Measurements from ENCODE around the gene HSD3B7.
A peak's percentile ranks its signal among the peaks of the same experiment; 100 is the strongest.
"Not testable (repeated sequence)": the region's sequence is repeated elsewhere in the genome, so short reads cannot be mapped to it uniquely, and the experiment has no call there.

HSD3B7 gene

DNA sequence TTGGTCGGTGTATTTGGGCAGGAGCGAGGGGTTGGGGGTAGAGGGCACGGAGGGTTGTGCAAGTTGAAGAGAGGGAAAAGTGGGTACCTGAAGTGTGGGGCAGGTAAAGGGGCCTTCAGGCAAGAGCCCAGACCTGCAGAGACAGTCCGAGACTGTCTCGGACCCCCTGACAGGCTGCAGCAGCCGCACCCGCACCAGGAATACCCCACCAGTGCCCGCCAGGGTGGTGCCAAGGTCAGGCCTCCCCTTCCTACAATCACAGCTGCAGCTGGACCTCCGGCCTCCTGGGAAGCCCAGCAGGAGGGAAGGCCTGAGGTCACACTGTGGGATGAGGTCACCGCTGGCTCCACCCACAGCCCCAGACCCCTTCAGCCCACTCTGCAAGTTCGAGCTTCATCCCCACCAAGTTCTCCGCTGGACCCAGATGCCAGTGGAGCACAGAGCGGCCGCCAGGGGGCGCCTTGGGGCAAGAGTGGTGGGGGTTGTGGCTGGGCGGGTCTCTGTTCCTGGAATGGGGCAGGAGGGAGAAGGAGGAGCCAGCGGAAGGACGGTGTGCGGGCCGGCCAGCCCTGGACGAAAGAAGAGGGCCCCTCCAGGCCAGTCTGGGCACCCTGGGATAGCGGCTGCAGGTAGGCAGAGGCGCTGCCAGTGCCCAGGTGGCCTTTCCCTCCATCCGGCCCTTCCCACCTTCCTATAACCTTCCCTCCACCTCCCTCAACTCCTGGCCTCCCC lies at the start of gene HSD3B7:
Gene HSD3B7 (plus strand): TSS at position 539 of the 732 bp plus-strand sequence. CDS start 452 bp downstream, outside the sequence.
- DNase-seq (ENCODE audit: low read depth), result peak; percentile 70

DNA sequence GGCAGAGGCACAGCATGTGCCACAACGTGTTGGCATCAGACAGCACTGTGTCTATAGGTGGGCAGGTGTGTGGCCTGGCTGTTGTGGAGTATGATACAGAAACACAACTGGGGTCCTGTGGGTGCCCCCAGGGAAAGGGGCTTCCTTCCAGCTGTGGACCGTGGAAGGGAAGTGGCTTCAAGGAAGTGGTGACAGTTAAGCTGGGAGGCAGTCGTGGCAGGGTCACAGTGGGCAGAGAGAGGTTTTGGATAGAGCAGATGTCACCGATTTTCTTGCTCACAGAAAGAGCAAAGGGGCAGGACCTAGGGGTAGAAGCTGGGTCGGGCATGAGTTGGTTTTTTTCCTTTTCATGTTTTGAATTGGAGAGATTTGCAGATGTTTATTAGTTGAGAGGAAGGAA lies 47.3 kb upstream of the HSD3B7 start:
- DNase-seq (ENCODE audit: low read depth), result no peak

DNA sequence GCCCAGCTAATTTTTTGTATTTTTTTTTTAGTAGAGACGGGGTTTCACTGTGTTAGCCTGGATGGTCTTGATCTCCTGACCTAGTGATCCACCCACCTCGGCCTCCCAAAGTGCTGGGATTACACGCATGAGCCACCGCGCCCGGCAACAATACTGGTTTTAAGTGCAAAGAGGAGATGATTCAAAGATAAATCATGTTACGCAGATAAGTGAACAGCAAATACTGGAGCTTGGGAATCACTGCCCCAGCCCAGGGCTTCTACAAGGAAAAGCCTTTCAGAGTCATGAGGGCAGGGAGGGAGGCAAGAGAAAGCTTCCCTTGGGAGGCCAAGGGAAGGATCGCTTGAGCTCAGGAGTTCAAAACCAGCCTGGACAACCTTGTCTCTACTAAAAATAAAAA lies 45.4 kb upstream of the HSD3B7 start:
- not testable (repeated sequence) for DNase-seq (ENCODE audit: low read depth)

DNA sequence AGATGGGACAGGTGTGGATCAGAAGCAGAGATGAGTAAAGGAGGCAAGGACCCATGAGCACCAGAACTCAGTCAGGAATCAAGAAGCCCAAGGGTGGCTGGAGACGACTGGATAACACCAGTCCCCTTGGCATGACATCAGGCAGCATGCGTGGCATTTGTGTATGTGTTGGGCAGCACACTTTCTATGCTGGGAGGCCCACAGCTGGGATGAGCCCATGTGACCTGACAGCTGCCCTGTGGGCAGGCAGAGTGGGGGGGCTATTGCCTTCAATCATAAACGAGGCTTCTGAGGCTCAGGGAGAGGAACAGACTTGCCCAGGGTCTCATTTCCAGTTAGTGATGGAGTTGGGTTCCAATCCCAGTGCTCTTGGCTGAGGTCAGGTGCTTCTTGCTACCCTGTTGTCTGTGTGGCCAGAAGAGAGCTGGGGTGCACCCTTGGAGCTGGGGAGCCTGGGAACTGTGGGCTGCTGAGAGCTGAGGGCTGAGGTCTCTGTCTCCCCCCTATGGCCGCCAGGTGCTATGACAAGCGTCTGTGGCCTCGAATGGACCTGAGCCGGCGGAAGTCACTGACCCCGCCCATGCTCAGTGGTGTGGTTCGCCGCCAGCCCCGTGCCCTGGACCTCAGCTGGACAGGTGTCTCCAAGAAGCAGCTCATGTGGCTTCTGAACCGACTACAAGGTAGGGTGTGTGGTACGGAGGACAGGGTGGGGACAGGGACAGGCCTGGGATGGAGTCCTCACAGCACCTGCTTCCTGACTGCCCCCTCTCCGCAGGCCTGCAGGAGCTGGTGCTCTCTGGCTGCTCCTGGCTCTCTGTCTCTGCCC lies 43.2 kb upstream of the HSD3B7 start:
- DNase-seq (ENCODE audit: low read depth), result peak; percentile 39

DNA sequence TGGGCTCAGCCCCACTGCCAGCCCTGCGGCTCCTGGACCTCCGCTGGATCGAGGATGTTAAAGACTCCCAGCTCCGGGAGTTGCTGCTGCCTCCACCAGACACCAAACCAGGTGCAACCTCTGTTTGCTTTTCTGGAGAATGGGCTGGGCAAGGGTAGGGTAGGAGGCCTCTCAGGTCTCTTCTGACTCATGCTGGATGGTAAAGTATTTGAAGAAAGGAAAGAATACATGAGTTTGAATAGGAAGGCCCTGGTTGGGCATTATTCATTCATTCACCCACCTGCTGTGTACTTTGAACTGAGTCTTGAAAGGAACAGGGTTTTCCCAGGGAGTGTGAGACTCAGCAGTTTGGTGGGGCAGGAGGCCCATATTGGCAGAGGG lies 42.6 kb upstream of the HSD3B7 start:
- no peak for DNase-seq (ENCODE audit: low read depth)

DNA sequence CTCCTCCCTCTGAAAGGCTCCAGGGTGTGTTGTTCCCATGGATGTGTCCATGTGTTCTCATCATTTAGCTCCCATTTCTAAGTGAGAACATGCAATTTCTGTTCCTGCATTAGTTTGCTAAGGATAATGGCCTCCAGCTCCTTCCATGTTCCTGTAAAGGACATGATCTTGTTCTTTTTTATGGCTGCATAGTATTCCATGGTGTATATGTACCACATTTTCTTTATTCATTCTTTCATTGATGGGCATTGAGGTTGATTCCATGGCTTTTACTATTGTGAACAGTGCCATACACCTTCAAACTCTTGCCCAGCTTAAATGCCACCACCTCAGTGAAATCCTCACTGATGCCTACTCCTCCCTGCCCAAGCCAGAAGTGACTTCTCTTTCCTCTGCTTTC lies 40.7 kb upstream of the HSD3B7 start:
- no peak for DNase-seq (ENCODE audit: low read depth)

DNA sequence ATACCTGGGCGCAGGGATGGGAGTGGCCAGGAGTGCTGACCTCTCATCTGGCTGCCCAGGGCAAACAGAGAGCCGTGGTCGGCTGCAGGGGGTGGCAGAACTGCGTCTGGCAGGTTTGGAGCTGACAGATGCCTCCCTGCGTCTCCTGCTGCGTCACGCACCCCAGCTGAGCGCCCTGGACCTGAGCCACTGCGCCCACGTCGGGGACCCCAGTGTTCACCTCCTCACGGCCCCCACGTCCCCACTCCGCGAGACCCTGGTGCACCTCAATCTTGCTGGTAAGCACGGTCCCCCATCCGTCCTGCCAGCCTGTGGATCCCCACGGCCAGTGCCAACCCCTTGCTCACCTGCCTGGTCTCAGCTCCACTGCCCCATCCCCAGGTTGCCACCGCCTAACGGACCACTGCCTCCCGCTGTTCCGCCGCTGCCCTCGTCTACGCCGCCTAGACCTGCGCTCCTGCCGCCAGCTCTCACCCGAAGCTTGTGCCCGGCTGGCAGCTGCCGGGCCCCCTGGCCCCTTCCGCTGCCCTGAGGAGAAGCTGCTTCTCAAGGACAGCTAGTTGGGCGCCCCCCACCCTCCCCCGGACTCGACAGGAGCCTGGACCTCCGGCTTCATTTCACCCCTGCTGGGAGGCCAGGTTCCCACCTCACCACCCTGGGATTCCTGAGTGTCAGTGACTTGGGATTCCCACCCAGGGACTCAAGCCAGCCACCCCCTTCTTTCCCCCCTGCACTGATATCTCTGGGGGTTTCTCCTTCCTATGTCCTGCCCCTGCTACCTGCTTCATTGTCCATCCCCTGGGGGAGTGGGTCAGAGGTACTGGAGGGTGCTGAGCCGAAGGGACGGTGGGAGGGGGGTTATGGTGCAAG lies 38.1 kb upstream of the HSD3B7 start:
- no peak for DNase-seq (ENCODE audit: low read depth)

DNA sequence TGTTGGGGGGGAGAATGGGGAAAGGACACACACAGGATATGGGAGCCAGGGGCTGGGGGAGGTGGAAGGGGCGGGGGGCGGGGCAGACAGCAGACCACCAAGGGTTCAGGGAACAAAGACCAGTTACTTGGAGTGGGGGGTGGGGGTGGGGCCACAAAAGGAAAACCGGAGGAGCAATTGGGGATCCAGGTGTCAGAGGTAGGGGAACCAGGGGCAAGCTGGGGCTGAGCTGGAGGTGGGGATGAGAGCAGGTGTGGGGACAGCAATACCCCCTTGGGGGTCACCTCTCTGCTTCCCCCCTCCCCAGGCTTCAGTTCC lies 37.5 kb upstream of the HSD3B7 start:
- DNase-seq (ENCODE audit: low read depth), result no peak

DNA sequence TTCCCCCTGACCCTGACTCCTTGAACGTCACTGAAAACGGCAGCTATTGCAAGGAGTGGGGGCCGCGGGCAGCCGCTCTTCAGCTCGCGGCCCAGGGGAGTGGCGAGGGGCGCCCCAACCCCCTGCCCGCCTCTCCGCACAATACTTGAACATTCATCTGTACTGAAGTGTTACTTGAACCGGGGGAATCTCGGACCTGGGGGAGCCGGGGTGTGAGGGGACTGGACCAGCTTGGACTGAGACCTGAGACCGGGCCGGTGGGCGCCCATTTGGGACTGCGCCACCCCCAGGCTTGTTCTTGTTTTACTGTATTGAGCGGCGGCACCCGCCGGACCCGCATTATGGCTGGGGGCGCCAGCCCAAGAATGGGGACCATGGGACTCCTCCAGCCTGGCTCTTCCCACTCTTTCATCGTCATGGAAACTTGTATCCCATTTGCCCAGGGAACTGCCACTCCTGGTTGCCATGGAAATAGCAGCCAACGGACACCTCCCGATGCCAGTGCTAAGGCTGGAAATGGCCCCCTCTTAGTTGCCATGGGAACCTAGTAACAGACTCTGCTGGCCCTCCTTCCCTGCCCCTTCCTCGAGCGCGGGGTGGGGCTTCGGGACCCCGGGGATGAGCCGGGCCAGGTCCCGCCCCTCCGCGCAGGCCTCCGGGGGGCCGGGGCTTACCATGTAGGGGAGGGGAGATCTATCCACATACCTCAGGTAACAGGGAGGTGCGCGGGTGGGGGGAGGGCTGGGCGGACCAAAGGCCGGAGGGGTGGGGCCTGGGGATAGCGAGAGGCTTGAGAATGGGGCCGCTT lies 36.9 kb upstream of the HSD3B7 start:
- no peak for DNase-seq (ENCODE audit: low read depth)

DNA sequence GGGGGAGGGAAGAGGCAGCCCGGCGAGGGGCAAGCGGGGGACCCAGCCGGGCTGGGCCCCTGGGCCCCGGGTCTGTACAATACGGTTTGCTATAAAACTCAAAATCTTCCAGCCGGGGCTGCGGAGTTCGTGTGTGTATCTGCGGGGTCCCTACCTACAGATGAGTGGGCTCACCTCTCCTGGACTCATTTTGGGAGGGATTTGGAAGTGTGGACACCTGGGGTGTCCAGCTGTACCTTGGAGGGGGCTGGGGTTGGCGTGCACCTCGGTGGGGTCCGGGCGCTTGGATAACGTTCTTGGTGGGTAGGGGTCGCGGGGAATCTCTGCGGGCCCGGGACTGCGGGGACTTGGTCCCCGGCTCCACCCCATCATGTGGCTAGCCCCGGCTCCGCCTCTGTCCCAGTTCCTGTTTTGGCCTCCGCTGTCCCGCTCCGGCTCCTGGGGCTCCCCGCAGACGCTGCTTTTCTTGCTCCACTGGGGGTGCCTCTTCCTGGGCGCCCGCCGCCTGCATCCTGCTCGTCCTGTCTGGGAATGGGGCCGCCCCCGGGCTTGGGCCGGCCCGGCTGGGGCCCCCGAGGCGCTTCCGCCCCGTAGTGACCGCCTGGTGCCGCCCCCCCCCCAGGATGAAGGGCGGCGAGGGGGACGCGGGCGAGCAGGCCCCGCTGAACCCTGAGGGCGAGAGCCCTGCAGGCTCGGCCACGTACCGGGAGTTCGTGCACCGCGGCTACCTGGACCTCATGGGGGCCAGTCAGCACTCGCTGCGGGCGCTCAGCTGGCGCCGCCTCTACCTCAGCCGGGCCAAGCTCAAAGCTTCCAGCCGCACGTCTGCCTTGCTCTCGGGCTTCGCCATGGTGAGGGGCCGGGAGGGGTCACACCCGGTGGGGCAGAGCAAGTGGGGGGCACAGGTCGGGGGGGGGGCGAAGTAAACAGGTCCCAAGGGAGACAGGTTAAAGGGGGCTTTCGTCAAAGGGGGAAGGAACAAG lies 36.0 kb upstream of the HSD3B7 start, which contains the start of gene ORAI3:
Gene ORAI3 (plus strand): TSS at position 402 of the 983 bp plus-strand sequence. CDS start 222 bp downstream, at position 624.
- DNase-seq (ENCODE audit: low read depth), result no peak

DNA sequence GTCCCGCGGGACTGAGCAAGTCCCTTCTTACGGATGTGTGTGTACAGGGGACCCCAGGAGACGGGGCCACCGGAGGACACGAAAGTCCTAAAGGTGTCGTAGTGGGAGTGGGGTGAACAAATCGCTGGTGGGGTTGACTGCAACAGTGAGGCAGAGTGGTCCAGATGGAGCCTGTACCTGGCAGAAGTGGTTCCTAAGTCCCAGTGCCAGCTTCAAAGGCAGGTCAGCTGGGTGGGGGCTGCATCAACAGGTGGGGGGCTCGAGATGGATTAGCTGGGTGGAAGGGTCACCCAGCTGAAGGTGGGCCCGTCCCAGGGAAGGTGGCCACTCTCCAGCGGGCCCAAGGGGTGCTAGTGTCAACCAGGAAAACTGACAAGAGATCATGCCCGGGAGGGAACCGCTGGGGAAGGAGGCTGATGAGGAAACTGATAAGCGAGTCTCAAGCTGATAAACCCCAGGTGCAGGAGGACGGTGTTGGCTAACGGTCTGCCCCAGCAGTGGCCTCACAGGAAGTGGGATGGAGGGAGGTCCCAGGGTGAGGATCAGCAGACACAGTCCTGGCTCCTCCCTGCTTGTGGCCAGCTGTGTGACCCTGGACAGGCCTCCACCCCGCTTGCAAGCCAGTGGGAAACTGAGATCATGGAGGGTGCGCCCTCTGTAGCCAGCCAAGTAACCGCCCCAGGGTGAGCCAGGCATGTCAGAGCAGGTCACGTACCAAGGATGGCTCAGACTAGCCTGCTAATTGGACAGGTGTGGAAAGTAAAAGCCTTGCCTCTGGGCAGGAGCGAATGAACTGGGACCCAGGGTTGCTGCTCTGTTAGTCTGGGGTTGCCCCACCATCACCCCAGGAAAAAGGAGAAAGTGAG lies 35.1 kb upstream of the HSD3B7 start:
- no peak for DNase-seq (ENCODE audit: low read depth)

DNA sequence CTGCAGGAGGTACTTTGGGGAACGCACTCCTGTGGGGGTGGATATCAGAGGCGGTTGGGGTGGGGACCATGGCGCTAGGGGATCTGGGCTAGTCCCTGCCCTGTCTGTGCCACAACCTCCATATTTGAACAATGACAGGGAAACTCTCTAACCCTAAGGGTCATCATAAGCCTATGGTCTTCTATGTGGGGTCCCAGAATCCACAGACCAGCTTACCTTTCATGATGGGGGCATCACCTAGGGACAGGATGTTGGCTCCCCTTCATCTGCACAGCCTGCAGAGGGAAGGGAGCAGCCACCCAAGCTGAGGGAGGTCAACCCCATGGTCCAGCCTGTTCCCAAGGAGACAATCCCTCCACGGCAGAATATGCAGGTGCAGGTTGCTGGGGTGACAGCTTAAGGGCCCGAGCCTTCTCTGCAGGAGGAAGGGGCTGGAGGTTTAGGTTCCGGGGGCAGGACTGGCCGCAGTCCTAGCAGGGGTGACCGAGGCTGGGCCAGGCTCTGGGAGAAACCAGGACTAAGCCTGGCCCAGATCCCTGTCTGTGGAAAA lies 34.4 kb upstream of the HSD3B7 start:
- no peak for DNase-seq (ENCODE audit: low read depth)

DNA sequence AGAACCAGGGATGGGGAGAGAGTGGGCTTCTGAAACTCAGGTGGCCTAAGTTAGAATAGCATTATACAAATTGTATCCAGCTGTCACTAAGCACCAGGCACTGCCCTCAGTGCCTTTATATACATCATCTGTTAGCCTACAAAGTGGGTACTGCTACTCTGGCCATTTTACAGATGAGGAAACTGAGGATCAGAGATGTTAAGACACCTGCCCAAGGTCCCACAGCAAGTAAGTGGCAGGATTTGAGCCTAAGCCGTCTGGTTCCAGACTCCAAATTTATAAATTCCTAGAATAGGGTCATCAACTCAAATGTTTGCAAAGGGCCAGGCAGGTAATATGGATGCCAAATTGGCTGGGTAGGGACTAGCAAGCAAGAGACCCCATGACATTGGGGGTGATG lies 33.8 kb upstream of the HSD3B7 start:
- DNase-seq (ENCODE audit: low read depth), result no peak

DNA sequence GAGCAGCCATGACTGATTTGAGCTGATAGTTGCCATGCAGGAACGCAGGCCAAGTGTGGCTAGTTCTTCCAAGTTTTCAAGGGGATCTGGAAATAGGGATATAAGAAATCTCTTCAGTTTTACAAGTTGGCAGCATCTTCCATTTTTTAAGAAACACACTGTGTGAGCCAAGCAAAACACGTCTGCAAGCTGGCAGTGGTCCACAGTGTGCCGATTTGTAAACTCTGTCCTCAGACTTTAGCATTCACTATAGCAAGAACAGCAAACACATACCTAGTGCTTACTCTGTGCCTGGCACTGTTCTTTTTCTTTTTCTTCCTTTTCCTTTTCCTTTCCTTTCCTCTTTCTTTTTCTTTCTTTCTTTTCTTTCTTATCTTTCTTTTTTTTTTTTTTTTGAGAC lies 33.3 kb upstream of the HSD3B7 start:
- DNase-seq (ENCODE audit: low read depth), result no peak

DNA sequence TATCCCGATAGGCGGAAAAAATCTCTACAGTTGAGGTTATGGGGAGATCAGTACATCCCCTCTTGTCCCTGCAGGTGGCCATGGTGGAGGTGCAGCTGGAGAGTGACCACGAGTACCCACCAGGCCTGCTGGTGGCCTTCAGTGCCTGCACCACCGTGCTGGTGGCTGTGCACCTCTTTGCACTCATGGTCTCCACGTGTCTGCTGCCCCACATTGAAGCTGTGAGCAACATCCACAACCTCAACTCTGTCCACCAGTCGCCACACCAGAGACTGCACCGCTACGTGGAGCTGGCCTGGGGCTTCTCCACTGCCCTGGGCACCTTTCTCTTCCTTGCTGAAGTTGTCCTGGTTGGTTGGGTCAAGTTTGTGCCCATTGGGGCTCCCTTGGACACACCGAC lies 31.9 kb upstream of the HSD3B7 start:
- no peak for DNase-seq (ENCODE audit: low read depth)

DNA sequence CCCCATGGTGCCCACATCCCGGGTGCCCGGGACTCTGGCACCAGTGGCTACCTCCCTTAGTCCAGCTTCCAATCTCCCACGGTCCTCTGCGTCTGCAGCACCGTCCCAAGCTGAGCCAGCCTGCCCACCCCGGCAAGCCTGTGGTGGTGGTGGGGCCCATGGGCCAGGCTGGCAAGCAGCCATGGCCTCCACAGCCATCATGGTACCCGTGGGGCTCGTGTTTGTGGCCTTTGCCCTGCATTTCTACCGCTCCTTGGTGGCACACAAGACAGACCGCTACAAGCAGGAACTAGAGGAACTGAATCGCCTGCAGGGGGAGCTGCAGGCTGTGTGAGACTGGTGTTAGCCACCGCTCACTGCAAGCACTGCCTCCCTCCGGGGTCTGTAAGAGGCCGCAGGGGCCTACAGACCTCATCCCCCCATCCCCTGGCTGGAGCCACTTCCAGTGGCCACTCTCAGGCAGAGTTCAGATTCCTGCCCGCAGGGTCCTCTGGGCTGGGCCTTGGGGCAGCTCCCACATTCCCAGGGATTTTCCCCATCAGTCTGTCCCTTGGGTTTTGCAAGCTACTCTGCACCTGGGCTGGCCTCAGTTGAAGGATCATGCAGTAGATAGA lies 31.4 kb upstream of the HSD3B7 start:
- DNase-seq (ENCODE audit: low read depth), result peak; percentile 33

DNA sequence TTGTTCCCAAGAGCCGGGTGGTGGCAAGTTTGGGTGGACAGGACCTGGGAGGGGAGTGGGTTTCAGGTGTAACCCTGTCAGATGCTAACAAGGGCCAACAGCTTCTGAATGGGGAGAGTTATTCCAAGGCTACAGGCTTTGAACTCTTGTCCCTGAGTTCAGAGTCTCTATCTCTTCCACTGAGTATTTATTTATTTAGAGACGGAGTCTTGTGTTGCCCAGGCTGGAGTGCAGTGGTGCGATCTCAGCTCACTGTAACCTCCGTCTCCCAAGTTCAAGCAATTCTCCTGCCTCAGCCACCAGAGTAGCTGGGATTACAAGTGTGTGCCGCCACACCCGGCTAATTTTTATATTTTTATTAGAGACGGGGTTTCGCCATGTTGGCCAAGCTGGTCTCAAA lies 30.0 kb upstream of the HSD3B7 start:
- DNase-seq (ENCODE audit: low read depth), result no peak

DNA sequence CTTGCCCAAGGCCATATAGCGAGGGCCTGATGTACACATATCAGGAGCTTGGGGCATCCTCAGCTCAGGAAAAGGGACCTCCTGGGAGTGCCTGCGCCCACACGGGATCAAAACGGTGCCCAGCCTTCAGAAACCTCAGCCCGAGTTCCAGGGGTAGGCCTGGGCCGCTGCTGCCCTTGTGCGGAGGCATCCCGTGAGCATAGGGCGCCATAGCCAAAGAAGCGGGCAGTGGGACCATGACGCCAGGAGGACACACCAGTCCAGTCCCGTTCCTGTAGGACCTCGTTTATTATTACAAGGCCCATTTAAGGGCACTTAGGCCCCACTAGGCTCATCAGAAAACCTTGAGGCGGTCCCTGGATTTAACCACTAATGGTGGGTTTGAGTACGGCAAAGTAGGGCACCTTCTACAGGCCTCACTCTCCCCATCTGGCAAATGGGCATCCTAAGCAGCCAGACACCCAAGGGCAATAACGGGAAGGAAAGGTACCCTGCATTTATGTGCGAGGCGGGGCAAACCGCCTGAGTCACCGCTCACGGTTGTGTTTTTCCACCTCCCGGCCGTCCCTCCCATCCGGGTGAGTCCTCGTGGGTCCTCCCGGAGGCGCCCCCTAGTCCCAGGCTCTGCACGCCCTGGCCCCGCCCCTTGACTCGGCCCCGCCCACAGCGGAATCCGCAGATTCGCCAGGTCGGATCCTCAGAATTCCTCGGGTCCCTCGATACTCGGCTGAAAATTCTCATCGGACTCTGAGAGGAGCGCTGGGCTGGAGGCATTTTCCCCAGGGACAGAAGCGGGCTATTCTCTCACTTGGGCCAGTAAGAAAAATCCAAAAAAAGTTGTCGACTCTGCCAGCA lies 28.2 kb upstream of the HSD3B7 start:
- DNase-seq (ENCODE audit: low read depth), result peak; percentile 81
